Ectodermal cell (in vitro differentiated cells): ENCODE results near the gene SPDYE3.
"Not testable (repeated sequence)": the region's sequence is repeated elsewhere in the genome, so short reads cannot be mapped to it uniquely, and the experiment has no call there.

Experiments used
- H3K27ac ChIP-seq: 2 replicates; pipeline ENCODE4 v1.7.0; 2013; ENCODE audit warnings: mild to moderate bottlenecking, low read depth, low read length; ENCODE audit not compliant: insufficient read depth, poor library complexity, severe bottlenecking
- H3K27me3 ChIP-seq: 2 replicates; pipeline ENCODE4 v1.7.0; 2013; ENCODE audit warnings: mild to moderate bottlenecking, low read length; ENCODE audit not compliant: insufficient read depth, control insufficient read depth, poor library complexity, severe bottlenecking
- H3K36me3 ChIP-seq: one replicate; pipeline ENCODE4 v1.7.0; 2013; ENCODE audit warnings: low read length; ENCODE audit not compliant: control insufficient read depth, insufficient read depth
- H3K4me1 ChIP-seq: one replicate; pipeline ENCODE4 v1.7.0; 2013; ENCODE audit warnings: low read length; ENCODE audit not compliant: control insufficient read depth, insufficient read depth
- H3K4me3 ChIP-seq: 2 replicates; pipeline ENCODE4 v1.7.0; 2013; ENCODE audit warnings: low read depth, low read length, control low read depth; ENCODE audit not compliant: insufficient read depth
- H3K9me3 ChIP-seq: 2 replicates; pipeline ENCODE4 v1.7.0; 2013; ENCODE audit warnings: mild to moderate bottlenecking, low read length, moderate library complexity; ENCODE audit not compliant: control insufficient read depth
- WGBS, 2 experiments: methylation state at CpG; one replicate each; pipeline ENCODE4 v1.1.7; 2013; ENCODE audit warnings: missing lambda C conversion rate in 2 of 2; 5-methylcytosine and 5-hydroxymethylcytosine counted together

The SPDYE3 gene

DNA sequence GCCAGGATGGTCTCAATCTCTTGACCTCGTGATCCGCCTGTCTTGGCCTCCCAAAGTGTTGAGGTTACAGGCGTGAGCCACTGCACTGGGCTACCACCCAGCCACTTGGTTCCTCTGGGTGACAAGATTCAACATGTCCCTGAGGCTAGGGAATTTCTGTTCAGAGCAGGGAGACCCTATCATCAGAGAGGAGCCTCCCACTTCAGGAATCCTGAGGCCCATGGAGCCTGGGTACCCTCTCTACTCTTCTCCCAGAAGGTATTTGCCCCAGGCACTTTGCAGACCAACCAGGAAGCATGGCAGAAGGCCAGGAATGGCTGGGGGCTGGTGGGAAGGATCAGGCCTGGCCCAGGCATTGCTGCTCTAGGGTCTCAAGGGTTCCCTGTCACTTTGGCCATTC, 19.2 kb upstream of the SPDYE3 start:
- H3K4me1 ChIP-seq, H3K27ac ChIP-seq, H3K4me3 ChIP-seq, H3K27me3 ChIP-seq, H3K9me3 ChIP-seq, H3K36me3 ChIP-seq: not testable (repeated sequence)
- WGBS, 2 experiments, result 89 to 91% methylated on average over 3 of the region's 3 CpGs

GRCh38 chr7:100292162-100292561, 15.3 kb upstream of the SPDYE3 start:
- H3K36me3 ChIP-seq, H3K9me3 ChIP-seq, H3K4me1 ChIP-seq, H3K27me3 ChIP-seq, H3K27ac ChIP-seq, H3K4me3 ChIP-seq: not testable (repeated sequence)
- WGBS, 2 experiments, result 86 to 92% methylated on average over 1 of the region's 1 CpG

- not testable (repeated sequence) for H3K27me3 ChIP-seq, H3K4me3 ChIP-seq, H3K4me1 ChIP-seq, H3K27ac ChIP-seq, H3K36me3 ChIP-seq, H3K9me3 ChIP-seq
- 93 to 96% methylated on average over 9 of the region's 9 CpGs for whole genome bisulfite sequencing, 2 experiments
These were observed 12.2 kb upstream of the SPDYE3 start for GRCh38 chr7:100295269-100295668.

- 90 to 92% methylated on average over 3 of the region's 6 CpGs for WGBS, 2 experiments
- H3K9me3 ChIP-seq, H3K27me3 ChIP-seq, H3K36me3 ChIP-seq, H3K4me1 ChIP-seq, H3K4me3 ChIP-seq, H3K27ac ChIP-seq: not testable (repeated sequence)
These were observed 9.5 kb upstream of the SPDYE3 start for GRCh38 chr7:100297852-100298631.

GRCh38 chr7:100298632-100298895, 8.9 kb upstream of the SPDYE3 start:
- not testable (repeated sequence) for H3K36me3 ChIP-seq, H3K4me1 ChIP-seq, H3K27me3 ChIP-seq, H3K9me3 ChIP-seq, H3K4me3 ChIP-seq, H3K27ac ChIP-seq
- WGBS, 2 experiments, result 87 to 90% methylated on average over 7 of the region's 7 CpGs

GRCh38 chr7:100304526-100304925, 3.0 kb upstream of the SPDYE3 start:
- H3K9me3 ChIP-seq, H3K4me1 ChIP-seq, H3K36me3 ChIP-seq, H3K27ac ChIP-seq, H3K27me3 ChIP-seq, H3K4me3 ChIP-seq: not testable (repeated sequence)
- WGBS, 2 experiments, result 89 to 94% methylated on average over 10 to 11 of the region's 12 CpGs

- H3K27me3 ChIP-seq, H3K4me3 ChIP-seq, H3K27ac ChIP-seq, H3K36me3 ChIP-seq, H3K4me1 ChIP-seq, H3K9me3 ChIP-seq: not testable (repeated sequence)
- 96 to 97% methylated on average over 3 to 4 of the region's 5 CpGs for WGBS, 2 experiments
These were observed 10.8 kb downstream of the SPDYE3 start for GRCh38 chr7:100318329-100318728.

DNA sequence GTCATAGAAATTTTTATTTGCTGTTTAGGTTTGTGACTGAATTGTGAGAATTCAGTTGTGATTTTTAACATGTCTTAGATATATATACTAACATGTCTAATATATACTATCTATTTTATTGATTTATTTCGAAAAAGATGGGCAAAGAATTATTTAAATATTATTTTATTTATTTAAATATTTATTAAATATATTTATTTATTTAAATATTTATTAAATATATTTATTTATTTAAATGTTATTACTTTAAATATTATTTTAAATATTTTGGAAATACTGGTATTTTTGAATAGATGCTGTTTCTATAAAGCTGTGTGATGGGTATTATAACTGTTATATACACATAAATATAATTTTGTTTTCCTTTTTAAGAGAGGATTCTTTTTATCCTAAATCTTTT, 14.1 kb downstream of the SPDYE3 start:
- H3K4me3 ChIP-seq, H3K27me3 ChIP-seq, H3K27ac ChIP-seq, H3K36me3 ChIP-seq, H3K9me3 ChIP-seq, H3K4me1 ChIP-seq: not testable (repeated sequence)
- no CpG with 5 or more reads among the region's 1 CpG for WGBS, 2 experiments

- not testable (repeated sequence) for H3K27ac ChIP-seq, H3K36me3 ChIP-seq, H3K9me3 ChIP-seq, H3K27me3 ChIP-seq, H3K4me3 ChIP-seq, H3K4me1 ChIP-seq
- WGBS, 2 experiments, result 96 to 98% methylated on average over 9 to 12 of the region's 13 CpGs
These were observed 16.7 kb downstream of the SPDYE3 start for GRCh38 chr7:100324194-100324593.

GRCh38 chr7:100325671-100326070, 18.2 kb downstream of the SPDYE3 start:
- not testable (repeated sequence) for H3K4me3 ChIP-seq, H3K9me3 ChIP-seq, H3K27ac ChIP-seq, H3K36me3 ChIP-seq, H3K4me1 ChIP-seq, H3K27me3 ChIP-seq
- WGBS, 2 experiments, result 92 to 97% methylated on average over 9 of the region's 9 CpGs

DNA sequence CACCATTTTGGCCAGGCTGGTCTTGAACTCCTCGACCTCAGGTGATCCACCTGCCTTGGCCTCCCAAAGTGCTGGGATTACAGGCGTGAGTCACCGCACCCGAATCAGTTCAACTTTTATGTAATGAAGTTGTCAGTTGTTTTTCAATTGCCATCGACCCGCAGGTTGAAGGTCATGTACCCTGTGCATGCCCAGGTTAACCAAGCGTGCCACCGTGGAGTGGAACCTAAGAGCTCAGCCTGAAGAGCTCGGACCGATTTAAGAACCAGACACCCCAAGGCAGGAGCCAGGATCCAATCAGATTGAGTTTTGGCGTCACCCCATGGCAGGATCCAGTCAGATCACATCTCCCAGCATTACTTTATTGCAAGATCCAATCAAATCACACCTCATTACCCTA, 19.4 kb downstream of the SPDYE3 start:
- not testable (repeated sequence) for H3K9me3 ChIP-seq, H3K4me3 ChIP-seq, H3K27me3 ChIP-seq, H3K27ac ChIP-seq, H3K36me3 ChIP-seq, H3K4me1 ChIP-seq
- 92 to 98% methylated on average over 7 to 10 of the region's 11 CpGs for WGBS, 2 experiments
